Measurements from ENCODE around the gene RILP.

Gene RILP

GRCh38 chr17:1647802-1648171, 1.9 kb downstream of the RILP start:
- DNase-seq = no peak

GRCh38 chr17:1646199-1646875, 3.3 kb downstream of the RILP start:
- DNase-seq = no peak

GRCh38 chr17:1645207-1646171, 4.2 kb downstream of the RILP start, which contains the start of gene SCARF1:
TSS of gene SCARF1 (minus strand) at chr17:1645732. CDS start at chr17:1645697, 35 bp downstream.
- no peak for DNase-seq

- DNase-seq = no peak
Measured at GRCh38 chr17:1644493-1645206, 5.0 kb downstream of the RILP start.

GRCh38 chr17:1643999-1644492, 5.6 kb downstream of the RILP start:
- DNase-seq = no peak

GRCh38 chr17:1643293-1643998, 6.2 kb downstream of the RILP start:
- no peak for DNase-seq

- DNase-seq = no peak
Measured at GRCh38 chr17:1641065-1641403, 8.6 kb downstream of the RILP start.

GRCh38 chr17:1640329-1641064, 9.2 kb downstream of the RILP start:
- no peak for DNase-seq

GRCh38 chr17:1639549-1640180, 10.0 kb downstream of the RILP start:
- DNase-seq = no peak

GRCh38 chr17:1638624-1639300, 10.9 kb downstream of the RILP start:
- DNase-seq = no peak

GRCh38 chr17:1638171-1638590, 11.5 kb downstream of the RILP start:
- DNase-seq = no peak

GRCh38 chr17:1636732-1637285, 12.9 kb downstream of the RILP start:
- DNase-seq = no peak

GRCh38 chr17:1635675-1636465, 13.8 kb downstream of the RILP start:
- DNase-seq = no peak

GRCh38 chr17:1634841-1635650, 14.6 kb downstream of the RILP start:
- no peak for DNase-seq

GRCh38 chr17:1630662-1631061, 19.0 kb downstream of the RILP start:
- no peak for DNase-seq

GRCh38 chr17:1629504-1630310, 20.0 kb downstream of the RILP start:
- no peak for DNase-seq

GRCh38 chr17:1628856-1629503, 20.7 kb downstream of the RILP start:
- DNase-seq = peak; percentile 50

Data from GF-D8 (cell line).